Nephron progenitor cell (in vitro differentiated cells): Measurements from ENCODE around the gene TBPL1.

Source experiments
- DNase-seq: peaks from one replicate; pipeline ENCODE4 v3.0.0; 2021
- H3K27ac Mint-ChIP-seq: 2 replicates; pipeline ENCODE4 v1.8.0; 2021; ENCODE audit warnings: mild to moderate bottlenecking, moderate library complexity, mixed read lengths
- H3K27me3 Mint-ChIP-seq: 2 replicates; pipeline ENCODE4 v1.8.0; 2021; ENCODE audit warnings: mild to moderate bottlenecking, low read depth, mixed read lengths; ENCODE audit not compliant: poor library complexity
- H3K36me3 Mint-ChIP-seq: 2 replicates; pipeline ENCODE4 v1.8.0; 2021; ENCODE audit warnings: low read depth, mixed read lengths
- H3K4me1 Mint-ChIP-seq: 2 replicates; pipeline ENCODE4 v1.8.0; 2021; ENCODE audit warnings: mixed read lengths
- H3K4me3 Mint-ChIP-seq: 2 replicates; pipeline ENCODE4 v1.8.0; 2021; ENCODE audit warnings: mild to moderate bottlenecking, moderate library complexity, mixed read lengths
- H3K9me3 Mint-ChIP-seq: 2 replicates; pipeline ENCODE4 v1.8.0; 2021; ENCODE audit warnings: mild to moderate bottlenecking, moderate library complexity, mixed read lengths
- TF ChIP-seq, protein P1 (sequence below): fragments of 200-600 bp; sonication (generic); IDR thresholded peaks from 2 replicates; pipeline ENCODE4 v1.5.0; 2021; ENCODE audit warnings: antibody characterized with exemption

Gene TBPL1

DNA sequence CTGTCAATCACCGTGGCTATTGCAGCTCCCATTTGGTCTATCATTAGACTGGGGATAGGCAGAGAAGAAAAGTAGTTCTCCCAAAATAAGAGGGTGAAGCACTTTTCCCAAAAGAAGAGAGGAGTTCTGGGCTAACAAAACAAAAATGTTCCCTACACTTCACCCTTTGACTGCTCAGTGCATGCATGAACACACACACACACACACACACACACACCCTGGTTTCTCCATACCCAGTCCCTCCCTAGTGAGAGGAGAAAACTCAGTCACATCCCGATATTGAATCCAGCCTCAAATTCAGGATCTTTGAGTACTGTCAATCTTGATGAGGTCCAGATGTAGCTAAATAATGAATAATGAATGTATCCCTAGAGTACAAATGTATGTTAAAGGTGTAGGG is 4.6 kb upstream of the TBPL1 start:
- Mint-ChIP-seq H3K4me1 (peaks cover 7% of the 10 kb centered on the region), H3K9me3 (no peaks in the 10 kb centered on the region), H3K27me3 (peaks cover 47% of the 10 kb centered on the region), H3K4me3 (no peak overlapping the region), H3K36me3 (no peaks in the 10 kb centered on the region), H3K27ac (no peak overlapping the region)
- TF ChIP-seq, protein P1, sequence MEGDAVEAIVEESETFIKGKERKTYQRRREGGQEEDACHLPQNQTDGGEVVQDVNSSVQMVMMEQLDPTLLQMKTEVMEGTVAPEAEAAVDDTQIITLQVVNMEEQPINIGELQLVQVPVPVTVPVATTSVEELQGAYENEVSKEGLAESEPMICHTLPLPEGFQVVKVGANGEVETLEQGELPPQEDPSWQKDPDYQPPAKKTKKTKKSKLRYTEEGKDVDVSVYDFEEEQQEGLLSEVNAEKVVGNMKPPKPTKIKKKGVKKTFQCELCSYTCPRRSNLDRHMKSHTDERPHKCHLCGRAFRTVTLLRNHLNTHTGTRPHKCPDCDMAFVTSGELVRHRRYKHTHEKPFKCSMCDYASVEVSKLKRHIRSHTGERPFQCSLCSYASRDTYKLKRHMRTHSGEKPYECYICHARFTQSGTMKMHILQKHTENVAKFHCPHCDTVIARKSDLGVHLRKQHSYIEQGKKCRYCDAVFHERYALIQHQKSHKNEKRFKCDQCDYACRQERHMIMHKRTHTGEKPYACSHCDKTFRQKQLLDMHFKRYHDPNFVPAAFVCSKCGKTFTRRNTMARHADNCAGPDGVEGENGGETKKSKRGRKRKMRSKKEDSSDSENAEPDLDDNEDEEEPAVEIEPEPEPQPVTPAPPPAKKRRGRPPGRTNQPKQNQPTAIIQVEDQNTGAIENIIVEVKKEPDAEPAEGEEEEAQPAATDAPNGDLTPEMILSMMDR, result no peak
- no peak for DNase-seq

DNA sequence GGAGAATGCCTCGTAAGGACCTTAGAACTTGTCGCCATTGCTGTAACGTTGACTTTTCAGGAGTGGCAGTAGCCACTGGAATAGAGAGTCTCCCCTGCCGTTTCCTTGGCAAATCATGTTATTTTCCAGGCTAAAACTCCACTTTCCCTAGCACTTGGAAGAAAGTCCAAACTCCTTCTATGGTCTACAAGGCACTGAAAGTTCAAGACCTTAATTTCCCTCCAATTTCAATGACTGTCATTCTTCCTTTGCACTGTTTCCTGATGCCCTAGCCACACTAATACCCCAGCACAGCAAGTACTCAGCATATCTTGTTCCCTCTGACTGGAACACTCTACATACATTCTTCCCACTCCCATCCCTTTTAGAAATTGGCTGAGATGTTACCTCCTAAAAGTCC is 1.8 kb upstream of the TBPL1 start:
- Mint-ChIP-seq H3K36me3 (no peaks in the 10 kb centered on the region), H3K27ac (no peak overlapping the region), H3K9me3 (no peaks in the 10 kb centered on the region), H3K4me3 (peak overlapping the region; percentile 65), H3K27me3 (peaks cover 41% of the 10 kb centered on the region), H3K4me1 (peaks cover 30% of the 10 kb centered on the region)
- no peak for DNase-seq
- TF ChIP-seq, protein P1, result no peak

DNA sequence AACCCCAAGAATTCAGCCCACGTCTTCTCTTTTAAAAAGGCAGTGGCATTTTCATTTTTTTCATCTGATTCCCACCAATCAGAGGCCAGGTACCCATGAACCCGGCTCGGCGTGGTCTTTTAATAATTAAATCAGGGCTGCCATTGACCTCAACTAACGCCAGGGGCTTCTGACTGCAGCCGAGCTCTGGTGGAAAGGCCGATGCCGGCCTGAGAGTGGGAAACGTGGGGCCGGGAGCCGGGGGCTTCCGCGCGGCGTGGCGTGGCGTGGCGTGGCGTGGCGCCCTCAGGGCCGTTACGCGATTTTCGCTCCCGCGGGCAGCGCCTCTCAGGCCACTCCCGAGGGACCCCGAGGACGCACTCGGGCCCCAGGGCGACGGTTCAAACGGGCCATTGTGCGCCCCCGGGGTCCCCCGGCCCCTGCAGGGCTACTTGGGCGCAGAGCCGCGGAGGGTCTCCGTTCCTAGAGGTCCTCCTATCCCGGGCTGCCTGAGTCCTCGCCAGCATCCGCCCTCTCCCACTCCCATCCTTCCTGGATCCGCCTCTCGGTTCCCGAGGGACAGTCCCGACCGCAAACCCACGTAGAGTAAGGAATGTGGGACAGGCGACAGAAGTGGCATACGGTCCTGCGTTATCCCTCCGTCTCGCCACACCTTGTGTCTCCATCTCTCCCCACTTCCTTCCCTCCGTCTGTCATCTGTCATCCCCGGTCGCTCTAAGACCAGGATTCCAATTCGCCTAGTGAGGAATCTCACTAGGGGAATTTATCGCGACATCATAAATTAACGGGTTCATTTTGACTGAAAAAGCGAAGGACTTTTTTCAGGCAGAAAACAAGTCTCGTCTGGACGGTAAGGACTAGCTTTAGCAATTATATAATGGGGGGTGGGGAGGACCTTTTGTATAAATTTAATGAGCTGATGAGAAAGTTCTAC is 876 bp upstream of the TBPL1 start:
- H3K4me3 Mint-ChIP-seq, result peak overlapping the region; percentile 92
- H3K4me1 Mint-ChIP-seq, result peaks cover 33% of the 10 kb centered on the region
- peaks cover 33% of the 10 kb centered on the region for H3K27me3 Mint-ChIP-seq
- TF ChIP-seq, protein P1, result peak; percentile 51
- peak overlapping the region; percentile 84 for H3K27ac Mint-ChIP-seq
- no peaks in the 10 kb centered on the region for H3K36me3 Mint-ChIP-seq
- peak; percentile 65 for DNase-seq
- H3K9me3 Mint-ChIP-seq, result no peaks in the 10 kb centered on the region

DNA sequence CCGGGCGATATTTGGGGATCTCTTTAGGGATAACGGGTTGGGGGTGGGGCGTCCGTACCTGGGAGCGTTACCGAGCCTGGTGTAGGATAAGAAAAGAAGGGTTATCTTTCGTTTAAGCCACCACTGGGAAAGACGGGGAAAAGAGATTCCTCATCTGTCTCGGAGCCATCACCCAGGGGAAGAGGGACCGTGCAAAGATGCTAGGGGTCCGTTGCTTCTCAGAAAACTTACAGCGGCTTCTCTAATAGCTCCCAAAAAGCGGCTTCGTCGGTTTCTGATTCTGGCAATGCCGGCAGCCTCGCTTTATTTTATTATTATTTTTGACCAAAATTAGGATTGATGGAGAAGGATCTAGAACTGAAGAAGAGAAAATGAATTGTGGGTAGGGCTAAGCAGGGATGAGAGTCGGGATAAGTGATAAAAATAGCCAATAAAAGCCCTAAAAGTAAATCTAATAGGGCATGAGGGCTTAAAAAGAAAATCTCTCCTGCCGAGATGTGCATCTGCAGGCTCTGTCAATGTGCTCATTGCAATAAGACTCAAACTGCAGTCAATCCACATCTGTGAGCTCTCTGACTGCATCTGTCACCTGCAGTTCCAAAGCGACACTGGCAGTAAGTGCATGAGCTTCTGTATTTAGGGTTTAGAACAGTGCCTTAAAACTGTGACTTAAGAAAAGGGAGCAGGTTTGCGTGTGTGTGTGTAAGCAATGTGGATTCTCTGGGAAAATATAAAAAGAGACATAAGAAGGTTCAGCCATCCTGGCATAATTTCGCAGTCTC is 801 bp downstream of the TBPL1 start:
- DNase-seq, result no peak
- H3K27ac Mint-ChIP-seq, result peak overlapping the region; percentile 24
- H3K9me3 Mint-ChIP-seq, result no peaks in the 10 kb centered on the region
- H3K27me3 Mint-ChIP-seq, result peaks cover 25% of the 10 kb centered on the region
- peaks cover 33% of the 10 kb centered on the region for H3K4me1 Mint-ChIP-seq
- H3K4me3 Mint-ChIP-seq, result peak overlapping the region; percentile 92
- no peaks in the 10 kb centered on the region for H3K36me3 Mint-ChIP-seq
- TF ChIP-seq, protein P1, result no peak

DNA sequence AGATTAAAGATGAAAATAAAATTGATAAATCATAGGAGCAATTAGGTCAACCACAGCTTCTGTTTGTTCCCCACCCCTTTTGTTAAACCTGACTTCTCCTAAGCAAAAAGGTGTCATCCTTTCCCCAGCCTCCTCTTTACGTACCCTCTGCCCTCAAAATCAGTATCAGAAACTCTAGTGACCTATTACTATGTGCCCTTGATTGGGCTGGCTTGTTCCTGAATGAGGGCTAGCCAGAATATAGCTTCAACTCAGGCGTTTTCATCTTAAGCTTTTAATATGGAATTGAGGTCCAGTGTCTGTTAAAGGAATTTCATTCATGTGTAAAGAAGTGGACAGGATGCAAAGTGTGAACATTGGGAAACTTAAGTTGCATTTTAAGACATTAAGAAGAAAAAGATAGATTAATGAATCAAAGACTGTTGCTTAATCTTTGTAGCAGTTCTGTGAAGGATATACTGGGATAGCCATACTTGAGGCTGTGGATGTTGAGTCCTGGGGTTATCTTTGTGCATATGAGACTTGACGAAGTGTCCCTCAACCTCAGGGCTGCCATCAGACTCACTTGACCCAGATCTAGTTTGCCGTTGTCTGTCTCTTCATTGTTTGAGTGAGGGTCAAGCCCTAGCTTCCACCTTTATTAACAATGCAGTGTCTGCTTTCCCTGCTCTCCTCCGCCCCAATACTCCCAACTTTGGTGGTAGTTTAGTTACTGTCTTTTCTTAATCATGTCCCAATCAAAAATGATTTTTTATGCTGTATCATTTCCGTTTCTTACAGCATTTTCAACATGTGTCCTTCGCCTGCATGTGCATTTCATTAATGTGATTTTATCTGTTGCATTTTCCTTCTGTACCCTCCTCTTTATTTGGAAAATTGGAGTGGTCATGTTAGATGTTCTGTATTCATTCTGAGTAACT is 1.9 kb downstream of the TBPL1 start:
- DNase-seq, result no peak
- Mint-ChIP-seq H3K36me3 (peaks cover 6% of the 10 kb centered on the region), H3K4me1 (peaks cover 33% of the 10 kb centered on the region), H3K4me3 (peak overlapping the region; percentile 92), H3K27me3 (peaks cover 14% of the 10 kb centered on the region), H3K9me3 (no peaks in the 10 kb centered on the region), H3K27ac (no peak overlapping the region)
- TF ChIP-seq, protein P1, result no peak
